Left renal cortex interstitium (tissue), 4 donors: ENCODE results near the gene SULF2. TPM values are rescaled to one million over a fixed set of nuclear protein-coding genes. Genes with fewer than 3 reads are reported as not detected.
A peak's percentile ranks its signal among the peaks of the same experiment; 100 is the strongest.

Experiments
- DNase-seq, 4 donors: peaks; one replicate each; pipeline ENCODE4 v3.0.0-alpha.2; 2013; ENCODE audit warnings: low read depth in 4 of 4, low spot score in 2 of 4, missing footprints in 1 of 4
- polyA plus RNA-seq, 4 donors: library from polyadenylated mRNA; unstranded; fragments of 120-200 nt; gene quantifications; one replicate each; pipeline ENCODE4 v1.2.1, GENCODE V29; 2013; ENCODE audit not compliant: insufficient read length in 4 of 4

SULF2 gene
- polyA plus RNA-seq, 4 donors = 67.0 to 103 (median 76.0) TPM

- DNase-seq = no peak
Measured at GRCh38 chr20:47694021-47694818, 91.1 kb downstream of the SULF2 start.

- no peak for DNase-seq
Measured at GRCh38 chr20:47691625-47692024, 93.7 kb downstream of the SULF2 start.

GRCh38 chr20:47689731-47690130 lies 95.5 kb downstream of the SULF2 start:
- DNase-seq = no peak

GRCh38 chr20:47688385-47689381 lies 96.6 kb downstream of the SULF2 start:
- no peak for DNase-seq

GRCh38 chr20:47687095-47687987 lies 97.9 kb downstream of the SULF2 start:
- DNase-seq = no peak

GRCh38 chr20:47686545-47686944 lies 98.7 kb downstream of the SULF2 start:
- DNase-seq = no peak

GRCh38 chr20:47684306-47685080 lies 100.8 kb downstream of the SULF2 start:
- DNase-seq = no peak

GRCh38 chr20:47682916-47683315 lies 102.4 kb downstream of the SULF2 start:
- DNase-seq = no peak

GRCh38 chr20:47682028-47682783 lies 103.1 kb downstream of the SULF2 start:
- peak in 1 of 4 donors; percentile 38 for DNase-seq

GRCh38 chr20:47680804-47681529 lies 104.3 kb downstream of the SULF2 start:
- DNase-seq = no peak

GRCh38 chr20:47679462-47679861 lies 105.8 kb downstream of the SULF2 start:
- no peak for DNase-seq

GRCh38 chr20:47678536-47678935 lies 106.7 kb downstream of the SULF2 start:
- DNase-seq = no peak

- peak in 1 of 4 donors; percentile 33 for DNase-seq
Measured at GRCh38 chr20:47677635-47678453, 107.4 kb downstream of the SULF2 start.

GRCh38 chr20:47676912-47677634 lies 108.2 kb downstream of the SULF2 start:
- DNase-seq = no peak

- DNase-seq = no peak
Measured at GRCh38 chr20:47676219-47676721, 109.0 kb downstream of the SULF2 start.
